Endometrial microvascular endothelial cells (primary cell): Measurements from ENCODE around the gene LDLRAD4. TPM values are rescaled to one million over a fixed set of nuclear protein-coding genes. Genes with fewer than 3 reads are reported as not detected.

Experiments
- in situ Hi-C: cut with HindIII; loops from 2 replicates; pipeline ENCODE4 v1.10.0; 2017; ENCODE audit warnings: low sequenced_read_pairs, low pct_unique_long_range_greater_than_20kb; ENCODE audit errors: inconsistent ontology term
- total RNA-seq: library from RNA; depleted of rRNA; stranded (reverse); fragments of >200 nt; gene quantifications from one replicate; pipeline ENCODE4 v1.2.3, GENCODE V29; 2015; ENCODE audit errors: inconsistent ontology term

Gene LDLRAD4
- total RNA-seq, 1 donor from 2014 or later, result 0.93 TPM

DNA sequence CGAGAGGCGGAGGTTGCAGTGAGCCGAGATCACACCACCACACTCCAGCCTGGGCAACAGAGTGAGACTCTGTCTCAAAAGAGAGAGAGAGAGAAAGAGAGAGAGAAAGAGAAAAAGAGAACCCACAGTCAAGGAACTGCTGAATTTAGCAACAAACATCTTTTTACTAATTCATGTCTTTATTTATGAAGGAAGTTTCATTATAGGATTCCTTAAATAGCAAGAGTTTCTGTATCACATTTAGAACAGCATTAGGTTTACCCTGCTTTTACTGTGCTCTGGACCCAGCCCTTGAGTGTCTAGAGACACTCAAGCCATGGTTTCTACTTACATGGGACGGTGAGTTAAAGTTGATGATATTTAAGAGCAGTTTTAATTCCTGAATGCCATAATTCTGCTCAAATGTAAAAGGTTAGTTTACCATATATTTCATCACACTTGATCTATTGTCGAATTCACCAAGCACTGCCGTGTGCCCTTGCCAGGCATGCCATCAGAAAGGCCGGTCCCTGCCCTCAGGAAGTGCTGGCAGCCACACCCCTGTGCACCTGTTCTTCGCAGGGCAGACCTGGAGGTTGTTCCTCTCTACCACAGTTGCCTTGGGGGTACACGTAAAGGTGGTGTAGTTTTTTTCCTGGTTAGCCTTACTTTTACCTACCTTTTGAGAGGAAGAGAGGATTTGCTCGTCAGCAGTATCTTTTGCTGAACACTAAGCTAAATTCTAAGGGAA is 153.3 kb downstream of the LDLRAD4 start:
- in situ Hi-C loops, result no loop called here

- in situ Hi-C loops, result no loop called here
Observed at GRCh38 chr18:13372531-13372951, 154.0 kb downstream of the LDLRAD4 start.

DNA sequence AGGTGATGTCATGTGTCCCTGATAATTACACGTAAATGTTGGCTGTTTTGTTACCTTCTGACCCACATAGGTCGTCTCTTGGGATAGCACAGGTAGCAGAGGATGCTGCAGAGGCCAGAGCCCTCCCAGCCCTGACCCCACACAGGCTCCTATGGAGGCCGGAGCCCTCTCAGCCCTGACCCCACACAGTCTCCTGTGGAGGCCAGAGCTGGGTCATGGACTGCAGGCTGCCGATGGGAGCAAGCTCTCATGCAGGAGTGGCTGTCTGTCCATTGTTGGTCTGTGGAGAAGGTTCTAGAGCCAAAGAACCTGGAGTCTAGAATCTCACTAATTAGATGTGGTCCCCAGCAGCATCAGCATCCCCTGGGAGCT is 155.5 kb downstream of the LDLRAD4 start:
- in situ Hi-C loops, result no loop called here

DNA sequence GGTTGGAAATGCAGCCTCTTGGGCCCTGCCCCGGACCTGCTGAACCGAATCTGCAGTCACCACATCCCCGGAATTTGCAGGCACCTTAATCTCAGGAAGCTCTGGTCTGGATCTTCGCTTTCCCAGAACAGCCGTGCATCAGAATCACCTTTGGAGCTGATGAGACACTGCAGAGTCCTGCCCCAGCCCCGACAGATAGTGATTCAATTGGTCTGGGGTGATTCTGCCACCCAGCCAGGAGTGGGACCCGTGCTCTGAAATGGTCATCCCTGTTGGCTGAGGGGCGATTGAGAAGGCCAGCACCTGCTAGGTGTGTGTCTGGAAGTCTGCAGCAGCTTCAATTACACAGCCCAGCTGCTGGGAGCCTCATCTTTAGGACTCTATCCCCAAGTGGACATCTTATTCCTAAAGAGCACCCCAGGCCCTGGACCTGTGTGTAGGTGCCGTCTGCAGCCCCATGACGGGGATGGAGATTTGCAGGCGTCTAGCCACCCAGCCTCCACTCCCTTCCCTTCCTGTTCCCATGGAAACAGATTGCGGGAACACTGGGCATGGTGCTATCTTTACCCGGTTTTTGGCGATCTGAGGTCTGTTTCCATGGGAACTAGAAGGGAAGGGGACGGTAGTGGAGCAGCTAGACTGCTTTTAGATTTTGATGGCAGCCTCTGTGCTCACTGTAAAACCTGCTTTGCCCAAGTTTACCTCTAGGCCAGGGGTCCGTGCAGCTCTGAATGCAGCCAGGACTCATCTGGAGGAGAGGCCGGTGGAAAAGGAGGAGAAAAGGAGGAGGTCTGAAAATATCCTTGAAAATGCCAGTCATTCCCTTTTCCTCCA is 156.1 kb downstream of the LDLRAD4 start:
- in situ Hi-C loops, result no loop called here

DNA sequence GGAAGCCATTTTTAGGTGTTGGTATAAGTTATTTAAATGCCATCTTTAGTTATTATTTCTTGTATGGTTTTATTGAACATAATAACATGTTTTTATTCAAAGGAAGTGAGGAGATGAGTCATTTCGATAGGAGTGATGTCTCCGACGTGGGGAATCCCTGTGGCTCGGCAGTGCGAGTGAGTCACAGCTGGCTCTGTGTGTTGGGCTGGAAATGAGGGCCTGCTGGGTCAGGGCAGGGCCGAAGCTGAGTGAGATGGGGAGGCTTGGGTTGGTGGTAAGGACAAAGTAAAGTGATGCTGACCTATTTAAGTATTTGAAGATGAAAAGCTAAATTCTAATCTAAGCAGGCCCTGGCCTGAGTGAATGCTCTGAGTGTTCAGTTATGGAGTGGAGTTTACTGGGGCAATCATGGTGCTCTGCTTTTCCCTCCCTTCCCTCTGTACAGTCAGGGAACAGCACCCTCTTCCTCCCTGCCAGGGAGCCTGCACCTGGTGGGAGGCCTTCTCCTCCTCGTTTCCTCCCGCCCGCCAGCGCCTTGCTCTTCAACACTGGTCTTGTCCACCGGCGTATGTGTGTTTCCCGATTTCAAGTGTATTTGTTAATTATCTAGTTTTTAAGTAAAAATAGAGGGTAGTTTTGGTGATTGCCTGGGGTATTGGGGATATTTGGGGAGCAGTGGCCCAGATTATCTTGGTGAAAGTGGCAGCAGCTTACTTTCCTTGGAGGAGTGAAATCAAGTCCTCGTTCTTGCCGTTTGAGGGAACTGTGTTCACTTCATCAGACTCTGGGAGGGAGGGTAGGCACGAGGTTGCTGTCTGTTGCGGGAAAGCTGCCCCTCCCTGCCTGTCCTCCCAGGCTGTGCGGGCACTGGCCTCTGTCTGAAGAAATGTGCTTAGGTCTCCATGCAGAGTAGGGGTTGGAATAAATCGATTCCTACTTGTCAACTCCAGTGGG is 157.0 kb downstream of the LDLRAD4 start:
- in situ Hi-C loops, result no loop called here

DNA sequence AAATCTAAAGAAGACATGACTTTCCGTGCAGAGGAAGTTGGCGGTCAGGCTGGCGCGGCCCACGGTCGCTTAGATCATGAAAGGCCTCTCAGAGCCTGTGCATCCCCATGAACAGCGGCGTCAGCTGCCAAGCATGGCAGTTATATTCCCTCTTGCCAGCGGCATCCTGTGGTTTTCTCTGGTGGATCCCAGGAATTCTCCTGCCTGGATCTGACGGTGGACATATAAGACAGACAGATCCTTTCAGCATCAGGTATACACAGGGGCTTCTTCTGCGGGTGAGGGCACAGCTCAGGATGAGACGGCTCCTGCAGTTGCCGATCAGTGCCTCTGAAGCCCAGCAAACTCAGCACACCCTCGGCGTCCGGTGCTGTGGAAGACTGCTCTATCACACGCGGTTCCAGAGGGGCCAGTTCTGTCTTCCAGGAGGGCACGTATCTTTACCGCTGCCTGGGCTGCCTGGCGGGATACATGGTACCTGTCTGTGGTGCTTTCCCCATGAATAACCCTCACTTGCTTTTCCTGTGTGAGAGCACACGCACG is 157.8 kb downstream of the LDLRAD4 start:
- in situ Hi-C loops, result no loop called here

DNA sequence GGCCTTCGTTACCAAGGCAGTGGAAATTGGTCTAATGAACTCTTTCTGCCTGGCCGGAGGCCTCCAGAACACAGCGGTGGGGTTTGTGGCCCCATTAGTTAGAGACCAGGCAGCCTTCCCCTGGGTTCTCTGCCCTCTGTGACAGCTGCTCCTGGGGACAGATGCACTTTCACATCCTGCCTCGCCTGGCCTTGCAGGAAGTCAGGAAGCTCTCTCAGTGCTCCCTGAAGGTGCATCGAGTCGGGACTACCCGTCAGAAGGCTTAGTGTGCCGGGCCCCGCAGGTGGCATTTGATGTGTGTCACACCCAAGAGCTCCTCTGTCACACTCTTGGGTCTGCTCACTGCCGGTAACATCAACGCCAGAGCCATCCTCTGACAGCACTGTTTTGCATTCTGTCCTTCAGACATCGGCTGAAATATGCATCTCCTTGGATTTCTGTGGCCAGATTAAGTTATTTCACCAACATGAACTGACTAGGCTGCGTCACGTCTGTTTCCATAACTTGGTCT is 158.3 kb downstream of the LDLRAD4 start:
- in situ Hi-C loops, result no loop called here

DNA sequence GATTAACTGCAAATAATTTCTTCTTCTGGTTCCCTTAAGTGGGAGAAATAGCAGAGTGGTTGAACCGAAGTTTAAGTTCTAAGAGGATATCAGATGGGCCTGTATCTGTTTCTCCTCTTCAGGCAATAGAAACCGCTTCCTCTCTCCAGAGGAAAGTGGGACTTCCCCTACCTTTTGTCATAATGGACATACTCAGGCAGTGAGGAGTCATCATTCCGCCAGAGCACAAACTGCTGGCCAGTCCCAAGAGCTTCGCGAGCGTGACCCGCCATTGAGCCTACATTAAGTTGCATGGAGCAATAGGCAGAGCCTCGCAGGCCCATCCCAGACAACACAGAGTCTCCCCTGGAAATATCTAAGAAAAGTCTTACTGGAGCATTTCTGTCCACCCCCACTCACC is 158.9 kb downstream of the LDLRAD4 start:
- in situ Hi-C loops, result no loop called here

- in situ Hi-C loops, result no loop called here
Observed at GRCh38 chr18:13378150-13378549, 159.6 kb downstream of the LDLRAD4 start.

GRCh38 chr18:13379062-13379865 is 160.7 kb downstream of the LDLRAD4 start:
- in situ Hi-C loops, result no loop called here

DNA sequence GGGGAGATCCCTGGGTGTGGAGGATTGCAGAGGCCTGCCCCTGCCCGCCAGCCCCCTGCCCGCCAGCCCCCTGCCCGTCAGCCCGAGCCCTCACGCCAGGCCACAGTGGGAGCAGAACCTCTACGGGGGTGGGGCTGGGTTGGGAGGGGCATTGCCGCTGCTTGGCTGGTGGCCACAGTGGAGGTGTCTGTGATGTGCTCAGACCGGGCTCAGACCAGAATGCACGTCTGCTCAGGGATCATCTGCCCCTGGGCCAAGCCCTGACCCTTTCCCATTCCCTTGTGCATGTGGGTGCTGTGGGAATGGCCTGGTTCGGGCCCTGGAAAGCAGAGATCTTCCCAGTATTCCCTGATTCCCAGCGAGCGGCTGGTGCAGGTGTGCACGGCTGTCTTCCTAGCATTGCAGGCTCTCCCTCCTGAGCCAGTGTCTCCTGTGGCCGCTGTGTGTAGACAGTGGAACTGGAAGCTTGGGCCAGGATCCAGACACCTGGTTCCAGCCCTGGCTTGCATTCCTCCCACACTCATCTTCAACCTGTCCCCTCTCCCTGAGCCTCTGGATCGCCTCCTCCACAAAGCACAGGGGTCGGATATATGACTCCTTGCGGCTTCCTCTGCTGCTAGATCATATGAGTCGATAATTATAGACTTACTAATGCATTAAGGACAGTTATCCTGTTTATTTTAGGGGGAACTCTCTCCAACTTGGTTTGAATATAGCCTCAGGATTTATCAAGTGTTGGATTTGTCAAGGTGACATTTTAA is 161.6 kb downstream of the LDLRAD4 start:
- in situ Hi-C loops, result no loop called here

- in situ Hi-C loops, result no loop called here
Observed at GRCh38 chr18:13380691-13381070, 162.1 kb downstream of the LDLRAD4 start.

DNA sequence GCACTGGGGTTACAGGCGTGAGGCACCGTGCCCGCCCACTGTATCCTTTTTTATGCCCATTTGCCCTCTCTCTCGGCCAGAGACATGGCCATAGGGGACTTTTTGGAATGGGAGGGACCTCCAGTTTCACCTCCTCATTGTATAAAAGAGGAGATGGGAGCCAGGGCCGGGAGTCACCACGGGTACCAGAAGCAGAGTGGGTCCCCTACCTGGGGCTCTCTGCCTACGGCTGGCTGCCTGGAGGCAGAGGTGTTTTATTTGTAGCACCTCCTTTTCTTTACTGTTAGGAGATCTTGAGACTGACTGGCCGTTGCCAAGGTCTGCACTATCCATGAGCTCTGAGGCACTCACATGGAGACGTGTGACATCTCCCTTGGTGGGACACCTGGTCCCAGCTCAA is 162.8 kb downstream of the LDLRAD4 start:
- in situ Hi-C loops, result no loop called here

DNA sequence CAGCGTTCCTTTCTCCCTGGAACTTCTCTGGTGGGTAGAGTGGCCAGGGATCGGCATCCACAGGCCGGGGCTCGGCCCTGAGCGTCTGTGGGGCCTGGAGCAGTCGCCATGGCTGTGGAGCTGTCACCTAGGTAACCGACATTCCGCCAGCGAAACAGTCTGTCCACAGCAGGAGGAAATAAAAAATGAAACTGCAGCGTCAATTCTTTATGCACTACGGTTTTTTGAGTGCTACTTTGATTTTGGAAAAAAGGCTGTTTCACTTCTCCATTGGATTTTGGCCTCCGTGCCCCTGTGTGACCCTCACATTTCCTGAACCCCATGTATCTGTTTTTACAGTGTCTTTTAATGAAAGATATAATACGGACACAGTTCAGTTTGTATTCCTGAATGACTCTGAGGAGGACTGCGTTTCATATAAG is 163.4 kb downstream of the LDLRAD4 start:
- in situ Hi-C loops, result no loop called here

- in situ Hi-C loops, result no loop called here
Observed at GRCh38 chr18:13382366-13382953, 163.9 kb downstream of the LDLRAD4 start.

GRCh38 chr18:13382954-13383827 is 164.6 kb downstream of the LDLRAD4 start:
- in situ Hi-C loops, result no loop called here
